ENCODE data around the gene DEGS1.
"Not testable (repeated sequence)": the region's sequence is repeated elsewhere in the genome, so short reads cannot be mapped to it uniquely, and the experiment has no call there.

Gene DEGS1

GRCh38 chr1:224181453-224181810, 1.6 kb upstream of the DEGS1 start:
- no peak for DNase-seq (ENCODE audit: low read depth)

- DNase-seq (ENCODE audit: low read depth) = no peak
Observed at GRCh38 chr1:224182057-224182865, 779 bp upstream of the DEGS1 start.

GRCh38 chr1:224183591-224184312, 712 bp downstream of the DEGS1 start:
- peak; percentile 34 for DNase-seq (ENCODE audit: low read depth)

GRCh38 chr1:224185208-224185607, 2.2 kb downstream of the DEGS1 start:
- DNase-seq (ENCODE audit: low read depth) = no peak

- DNase-seq (ENCODE audit: low read depth) = no peak
Observed at GRCh38 chr1:224188286-224188685, 5.2 kb downstream of the DEGS1 start.

GRCh38 chr1:224189561-224189960, 6.5 kb downstream of the DEGS1 start:
- no peak for DNase-seq (ENCODE audit: low read depth)

GRCh38 chr1:224192082-224192788, 9.2 kb downstream of the DEGS1 start:
- DNase-seq (ENCODE audit: low read depth) = no peak

GRCh38 chr1:224193319-224193966, 10.4 kb downstream of the DEGS1 start:
- DNase-seq (ENCODE audit: low read depth) = no peak

- DNase-seq (ENCODE audit: low read depth) = no peak
Observed at GRCh38 chr1:224196813-224197600, 14.0 kb downstream of the DEGS1 start.

- DNase-seq (ENCODE audit: low read depth) = no peak
Observed at GRCh38 chr1:224198572-224198971, 15.5 kb downstream of the DEGS1 start.

- no peak for DNase-seq (ENCODE audit: low read depth)
Observed at GRCh38 chr1:224199679-224200078, 16.6 kb downstream of the DEGS1 start.

- DNase-seq (ENCODE audit: low read depth) = no peak
Observed at GRCh38 chr1:224201383-224201782, 18.3 kb downstream of the DEGS1 start.

GRCh38 chr1:224201853-224202252, 18.8 kb downstream of the DEGS1 start:
- DNase-seq (ENCODE audit: low read depth) = no peak

GRCh38 chr1:224203243-224204016, 20.4 kb downstream of the DEGS1 start:
- DNase-seq (ENCODE audit: low read depth) = no peak

- peak; percentile 21 for DNase-seq (ENCODE audit: low read depth)
Observed at GRCh38 chr1:224205438-224205840, 22.4 kb downstream of the DEGS1 start.

- not testable (repeated sequence) for DNase-seq (ENCODE audit: low read depth)
Observed at GRCh38 chr1:224205931-224206538, 23.0 kb downstream of the DEGS1 start.

GRCh38 chr1:224211206-224211962, 28.3 kb downstream of the DEGS1 start:
- DNase-seq (ENCODE audit: low read depth) = no peak

- no peak for DNase-seq (ENCODE audit: low read depth)
Observed at GRCh38 chr1:224212618-224213061, 29.6 kb downstream of the DEGS1 start.

- no peak for DNase-seq (ENCODE audit: low read depth)
Observed at GRCh38 chr1:224213438-224214119, 30.5 kb downstream of the DEGS1 start.
